G401 (cell line): ENCODE measurements around the gene PPFIA4. TPM values are rescaled to one million over a fixed set of nuclear protein-coding genes. Genes with fewer than 3 reads are reported as not detected.

Experiments
- DNase-seq: peaks from one replicate; pipeline ENCODE4 v3.0.0-alpha.2; 2015; ENCODE audit warnings: low spot score
- in situ Hi-C: cut with HindIII; loops from 2 replicates; pipeline ENCODE4 v1.10.0; 2016; ENCODE audit warnings: low sequenced_read_pairs, mixed read lengths
- total RNA-seq: library from RNA; depleted of rRNA; stranded (reverse); fragments of >200 nt; shearing (Covaris generic); gene quantifications from 2 replicates; pipeline ENCODE4 v1.2.3, GENCODE V29; 2014; rRNA removed

The PPFIA4 gene
- total RNA-seq, 1 experiment from 2014 or later: 2.1 TPM

DNA sequence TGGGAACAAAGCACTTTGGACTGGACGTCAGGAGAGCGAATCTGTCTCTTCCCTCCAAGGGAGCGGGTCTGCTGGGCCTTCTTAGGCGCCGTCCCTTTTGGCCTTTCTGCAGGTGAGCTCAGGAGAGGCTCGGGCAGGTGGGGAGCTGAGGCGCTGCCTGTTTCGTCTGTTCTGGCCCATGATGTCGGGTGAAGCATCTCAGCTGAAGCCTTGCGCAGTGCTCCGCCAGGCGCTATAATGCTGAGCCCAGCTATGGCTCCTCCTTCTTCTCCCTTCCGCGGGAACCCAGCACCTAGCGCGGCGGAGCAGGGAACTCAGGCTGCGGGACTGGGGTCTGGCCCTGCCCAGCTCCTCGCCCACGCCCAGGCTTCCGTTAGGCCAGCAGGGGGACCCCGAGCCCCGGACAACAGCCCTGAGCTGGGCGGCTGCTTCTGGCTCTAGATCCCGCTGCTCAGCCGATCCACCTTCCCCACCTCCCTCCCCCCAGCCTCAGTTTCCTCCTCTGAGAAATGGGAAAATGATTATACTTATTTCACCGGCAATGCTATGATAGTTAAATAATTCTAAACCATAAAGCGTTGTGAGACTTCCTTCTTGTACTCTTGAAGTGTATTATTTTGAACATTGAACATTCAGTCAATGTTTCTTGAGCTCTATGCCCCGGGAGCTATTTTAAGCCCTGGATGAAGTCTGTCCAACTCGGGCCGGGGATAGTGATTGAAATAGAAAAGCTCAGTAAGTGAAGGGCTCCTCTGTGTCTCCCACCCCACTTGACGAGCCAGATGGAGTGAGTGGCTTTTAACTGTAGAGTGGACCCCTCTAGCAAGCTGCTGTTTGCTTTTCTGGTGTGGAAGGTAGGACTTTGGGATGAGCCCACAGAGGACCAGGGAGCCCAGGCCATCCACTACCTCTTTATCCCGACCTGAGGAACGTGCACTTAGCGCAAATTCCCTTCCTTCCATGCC, 91.6 kb downstream of the PPFIA4 start:
- DNase-seq: peak; percentile 85
- in situ Hi-C loops: no loop called here

DNA sequence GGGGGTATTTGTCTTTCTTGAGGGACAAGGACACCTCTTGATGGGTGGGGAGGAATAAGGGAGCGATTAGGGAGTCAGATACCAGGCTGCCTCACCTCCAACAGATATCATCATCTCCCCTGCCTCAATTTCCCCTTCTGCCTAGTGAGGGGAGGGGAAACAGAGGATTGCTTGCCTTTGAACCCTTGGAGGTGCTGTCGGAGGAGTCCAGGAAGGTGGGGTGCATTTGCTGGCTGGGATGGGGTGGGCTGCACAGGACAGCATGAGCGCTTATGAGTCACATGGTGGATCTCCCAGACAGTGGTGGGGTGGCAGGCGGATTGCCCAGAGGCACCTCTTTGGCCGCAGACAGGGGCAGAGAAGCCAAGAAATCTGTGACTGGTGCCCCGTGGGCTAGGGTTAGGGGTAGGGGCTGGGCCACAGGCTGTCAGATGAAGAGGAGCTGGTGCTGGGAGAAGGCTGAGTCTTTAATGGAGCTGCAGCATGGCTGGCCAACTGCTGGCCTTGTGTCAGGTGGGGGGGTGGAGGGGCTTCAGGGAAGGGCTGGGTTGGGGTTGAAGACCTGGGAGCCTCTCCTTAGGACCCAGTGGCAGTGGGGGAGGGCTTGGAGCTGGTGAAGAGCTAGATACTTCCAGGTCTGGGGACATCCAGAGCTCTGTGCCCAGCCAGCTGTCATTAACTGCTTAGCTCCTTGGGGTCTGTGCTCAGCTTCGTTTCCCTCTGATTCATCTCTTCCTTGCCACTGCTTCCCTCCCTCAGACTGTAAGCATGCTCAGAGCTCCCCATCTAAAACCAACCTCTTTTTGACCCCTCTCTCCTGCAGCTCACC, 94.2 kb downstream of the PPFIA4 start:
- in situ Hi-C loops: no loop called here
- no peak for DNase-seq

DNA sequence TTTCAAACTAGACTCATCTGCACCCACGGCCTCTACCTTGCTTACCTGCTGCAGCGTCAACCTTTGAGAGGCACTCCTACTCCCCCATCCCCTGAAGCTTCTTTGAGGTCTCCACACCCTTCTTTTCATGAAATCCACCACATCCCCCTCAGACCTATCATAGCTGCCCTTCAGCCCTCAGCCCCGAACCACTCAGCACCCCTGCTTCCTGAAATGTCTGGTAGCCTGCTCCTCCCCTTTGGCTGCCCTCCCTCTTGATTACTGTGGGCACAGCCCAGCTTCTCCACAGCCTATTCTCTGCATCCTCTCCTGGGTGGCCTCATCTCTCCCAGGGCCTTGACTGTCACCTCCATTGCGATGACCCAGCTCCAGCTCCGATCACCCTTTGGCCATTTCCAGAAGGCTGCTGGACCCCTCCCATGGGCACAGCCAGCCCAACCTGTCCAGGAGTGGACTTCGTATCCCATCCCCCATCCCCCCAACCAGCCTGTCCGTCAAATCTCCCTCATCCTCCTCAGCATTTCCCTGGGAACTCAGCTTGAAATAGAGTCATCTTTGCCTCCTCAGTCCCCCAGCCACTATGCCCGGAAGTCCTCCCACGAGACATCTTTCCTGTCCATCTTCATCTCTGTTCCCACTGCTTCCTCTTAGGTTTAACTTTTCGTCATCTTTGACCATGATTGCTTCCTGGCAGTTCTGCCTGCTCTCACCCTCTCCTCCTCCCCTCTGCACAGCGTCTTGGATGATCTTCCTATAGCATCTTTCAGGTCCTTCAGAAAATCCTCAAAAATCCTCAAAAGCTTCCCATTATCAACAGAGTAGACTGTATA, 95.1 kb downstream of the PPFIA4 start:
- no peak for DNase-seq
- in situ Hi-C loops: no loop called here

DNA sequence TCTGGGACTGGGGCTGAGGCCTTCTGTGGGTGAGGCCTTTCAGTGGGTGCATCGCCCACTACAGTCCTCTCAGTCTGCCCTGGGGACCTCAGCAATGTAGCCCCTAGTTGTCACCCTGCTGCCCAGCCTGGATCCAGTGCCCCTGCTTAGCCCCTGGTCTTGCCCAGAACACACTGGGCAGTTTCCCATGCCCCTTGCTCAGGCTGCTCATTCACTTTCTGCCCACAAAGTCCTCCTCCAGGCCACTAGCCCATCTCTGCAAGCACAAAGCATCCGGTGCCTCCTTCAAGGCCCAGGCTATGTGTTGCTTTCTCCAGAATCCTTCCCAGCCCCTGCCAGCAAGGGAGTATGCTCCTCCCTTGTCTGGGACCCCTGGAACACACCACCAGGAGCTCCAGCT, 95.9 kb downstream of the PPFIA4 start:
- in situ Hi-C loops: no loop called here
- no peak for DNase-seq

DNA sequence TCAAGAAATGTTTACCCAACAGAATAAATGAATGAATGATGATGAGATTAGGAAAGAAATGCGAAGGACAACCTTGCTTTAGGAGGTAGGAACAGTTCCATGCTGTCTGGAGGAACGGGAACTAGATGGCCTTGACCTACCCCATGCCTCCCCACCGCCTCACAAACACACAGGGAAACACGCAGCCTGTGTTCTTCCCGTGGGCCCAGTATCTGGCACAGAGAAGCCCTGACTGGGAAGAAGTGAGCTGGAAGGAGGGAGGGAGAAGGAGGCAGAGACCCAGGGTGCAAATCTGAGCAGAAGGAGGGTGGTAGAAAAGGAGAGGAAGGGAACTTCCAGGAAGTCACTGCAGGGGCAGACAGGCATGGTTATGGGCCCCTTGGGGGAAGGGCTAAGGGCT, 97.7 kb downstream of the PPFIA4 start:
- DNase-seq: no peak
- in situ Hi-C loops: no loop called here

DNA sequence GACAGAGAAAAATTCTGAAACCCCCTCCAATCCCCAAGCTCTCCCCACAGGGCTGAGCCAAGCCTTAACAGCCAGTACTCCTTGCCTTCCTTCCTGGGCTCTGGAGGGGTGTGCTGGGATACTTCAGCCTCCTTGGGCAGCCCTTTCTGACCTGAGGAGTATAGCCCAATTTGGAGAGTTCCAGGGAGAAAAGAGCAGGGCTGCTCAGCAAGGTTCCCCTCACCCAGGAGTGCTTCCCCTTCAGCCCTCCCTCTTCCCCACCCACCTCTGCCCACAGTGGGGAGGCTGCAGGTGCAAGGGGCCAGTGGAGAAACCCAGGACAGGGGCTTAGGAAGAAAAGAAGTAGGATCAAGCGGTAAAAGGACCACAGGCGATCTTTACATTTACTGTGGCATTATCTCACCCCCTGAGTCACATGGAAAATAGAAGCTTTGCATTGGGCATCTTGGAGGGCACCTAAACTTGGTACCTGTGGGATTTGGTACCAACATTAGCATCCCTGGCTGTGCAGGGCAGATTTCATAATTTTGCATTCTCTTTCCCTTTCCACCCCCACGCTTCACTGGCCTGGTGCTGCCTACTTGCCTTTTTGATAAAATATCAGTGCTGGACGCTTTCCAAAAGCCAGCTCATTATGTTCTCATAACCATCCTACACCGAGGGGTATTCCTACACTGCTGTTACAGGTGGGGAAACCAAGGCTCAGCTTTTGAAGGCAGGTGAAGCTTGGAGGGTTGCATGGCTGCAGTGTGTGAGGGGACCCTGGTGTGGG, 98.4 kb downstream of the PPFIA4 start:
- in situ Hi-C loops: no loop called here
- no peak for DNase-seq

DNA sequence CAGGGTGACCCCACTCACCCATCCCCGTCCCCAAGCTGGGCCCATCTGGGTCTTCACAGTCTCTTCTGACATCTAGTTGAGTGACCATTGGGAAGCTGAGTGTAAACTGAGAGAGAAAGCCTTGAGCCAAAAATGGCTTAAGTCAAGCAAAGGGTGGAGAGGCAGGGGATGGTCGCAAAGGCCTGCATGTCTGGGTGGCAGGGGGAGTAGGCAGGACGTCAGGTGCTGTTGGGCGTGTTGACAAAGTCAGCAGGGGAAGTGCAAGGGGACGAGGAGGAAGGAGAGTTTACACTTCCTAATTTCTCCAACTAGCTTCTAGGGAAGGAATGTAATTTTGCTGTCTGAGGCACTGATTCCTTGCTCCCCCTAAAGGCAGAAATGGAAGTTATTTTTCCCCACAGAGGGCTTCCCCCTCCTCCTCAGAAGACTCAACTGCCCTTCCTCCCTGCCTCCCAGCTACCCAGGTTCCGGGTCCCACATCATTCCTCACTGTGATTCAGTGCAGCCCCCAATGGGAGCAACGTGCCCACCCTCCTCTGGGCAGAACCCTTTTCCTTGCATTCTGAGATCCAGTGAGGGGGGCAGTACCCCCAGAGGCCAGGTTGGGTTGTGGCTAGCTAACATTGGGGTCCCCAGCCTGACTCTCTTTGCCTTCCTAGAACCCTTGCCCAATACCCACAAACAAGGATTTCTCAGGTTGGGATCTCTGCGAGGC, 100.0 kb downstream of the PPFIA4 start:
- in situ Hi-C loops: no loop called here
- DNase-seq: peak; percentile 79

DNA sequence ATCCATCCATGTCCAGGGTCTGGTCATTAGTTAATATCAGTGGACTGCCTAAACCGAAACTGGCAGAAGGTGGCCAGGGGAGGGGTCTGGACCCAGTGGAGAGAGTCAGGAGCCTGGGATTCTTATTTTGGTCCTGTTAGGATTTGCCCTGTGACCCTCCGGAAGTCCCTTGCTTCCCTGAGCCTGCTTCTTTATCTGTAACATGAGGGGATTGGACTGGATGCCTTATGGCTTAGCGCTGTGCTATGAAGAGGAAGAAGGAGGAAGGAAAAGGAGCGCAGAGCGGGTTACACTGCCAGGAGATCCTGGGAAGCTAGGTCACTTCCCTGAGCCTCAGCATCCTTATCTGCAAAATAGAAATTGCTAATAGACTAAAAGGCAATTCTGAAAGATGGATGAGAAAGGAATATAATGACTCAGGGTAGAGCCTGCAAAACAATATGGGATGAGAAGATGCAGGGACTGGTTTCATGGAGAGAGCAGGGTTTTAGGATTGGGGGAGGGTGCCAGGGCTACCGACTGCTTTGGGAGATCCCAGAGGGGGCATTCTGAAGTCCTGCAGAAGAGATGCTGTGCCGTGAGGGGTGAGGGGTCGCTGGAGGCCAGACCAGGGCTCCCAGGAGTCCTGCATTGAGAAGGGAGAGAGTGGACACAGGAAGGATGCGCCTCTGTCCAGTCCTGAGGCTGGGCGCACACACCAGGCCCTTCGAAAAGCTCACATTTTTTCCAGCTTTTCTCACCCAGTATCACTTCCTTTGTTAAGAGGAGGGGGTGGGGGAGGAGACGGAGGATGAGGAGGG, 100.8 kb downstream of the PPFIA4 start:
- DNase-seq: peak; percentile 66

DNA sequence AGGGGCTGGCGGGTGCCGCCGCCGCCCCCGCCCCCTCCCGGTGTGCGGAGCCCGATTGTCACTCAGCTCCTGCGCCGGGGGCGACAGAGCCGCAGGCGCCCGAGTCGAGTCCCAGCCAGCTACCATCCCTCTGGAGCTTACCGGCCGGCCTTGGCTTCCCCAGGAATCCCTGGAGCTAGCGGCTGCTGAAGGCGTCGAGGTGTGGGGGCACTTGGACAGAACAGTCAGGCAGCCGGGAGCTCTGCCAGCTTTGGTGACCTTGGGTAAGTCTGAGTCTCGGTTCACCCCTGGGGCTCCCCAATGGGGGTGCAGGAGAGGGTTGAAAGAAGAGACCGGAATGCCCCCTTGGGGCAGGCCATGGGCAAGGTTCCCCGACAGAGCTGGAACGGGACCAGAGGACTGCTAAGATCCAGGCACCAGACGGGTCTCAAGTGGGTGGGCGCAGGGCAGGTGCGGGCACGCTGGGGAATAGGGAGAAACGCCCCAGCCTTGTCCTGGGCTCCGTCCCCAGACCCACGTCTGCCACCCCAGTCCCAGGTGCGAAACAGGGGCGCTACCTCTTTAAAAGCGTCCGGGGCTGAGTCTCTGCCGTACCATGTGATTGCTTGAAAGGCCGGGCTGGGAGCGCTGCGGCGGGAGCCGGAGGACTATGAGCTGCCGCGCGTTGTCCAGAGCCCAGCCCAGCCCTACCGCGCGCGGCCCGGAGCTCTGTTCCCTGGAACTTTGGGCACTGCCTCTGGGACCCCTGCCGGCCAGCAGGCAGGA, 101.6 kb downstream of the PPFIA4 start, which contains the start of gene ADORA1:
ADORA1 (plus strand) TSS at position 61 of the 765 bp plus-strand sequence. CDS start 1,116 bp downstream, outside the sequence.
- in situ Hi-C loops: no loop called here
- DNase-seq: peak; percentile 92

More for the DNA sequence above, 100.8 kb downstream of the PPFIA4 start:
- in situ Hi-C loops: no loop called here

DNA sequence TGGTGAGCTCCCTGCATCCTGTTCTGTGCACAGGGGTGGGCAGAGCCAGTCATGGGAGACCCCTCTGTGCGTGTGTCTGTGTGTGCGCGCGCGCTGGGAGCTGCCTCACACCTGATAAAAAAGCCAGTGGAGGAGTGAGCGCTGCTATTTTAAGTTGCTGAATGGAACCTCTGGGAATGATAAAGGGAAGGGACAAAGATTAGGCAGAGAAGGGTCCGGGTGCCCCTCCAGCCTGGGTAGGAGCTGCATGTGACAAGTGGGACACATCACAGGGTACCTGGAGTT, 102.1 kb downstream of the PPFIA4 start:
- no peak for DNase-seq
- in situ Hi-C loops: no loop called here

Other genes starting within 250 kb of the PPFIA4 start
- 22.2 and 31.1 TPM in 2 replicates for gene KDM5B, start 218.1 kb upstream of the PPFIA4 start, total RNA-seq
- gene PCAT6, start 215.5 kb upstream of the PPFIA4 start, total RNA-seq: not detected in 2 replicates
- gene RABIF, start 137.3 kb upstream of the PPFIA4 start, total RNA-seq: 5.2 and 7.1 TPM in 2 replicates
- 33.4 and 46.5 TPM in 2 replicates for gene KLHL12, start 99.3 kb upstream of the PPFIA4 start, total RNA-seq
- gene ADIPOR1, start 68.2 kb upstream of the PPFIA4 start, total RNA-seq: 69.1 and 74.6 TPM in 2 replicates
- gene CYB5R1, start 59.2 kb upstream of the PPFIA4 start, total RNA-seq: 29.2 and 43.4 TPM in 2 replicates
- gene TMEM183A, start 19.1 kb upstream of the PPFIA4 start, total RNA-seq: 177 and 200 TPM in 2 replicates
- not detected in 2 replicates for gene MYOG, start 59.5 kb downstream of the PPFIA4 start, total RNA-seq
- gene ADORA1, start 101.2 kb downstream of the PPFIA4 start, total RNA-seq: 8.4 and 13.2 TPM in 2 replicates
- gene MYBPH, start 149.3 kb downstream of the PPFIA4 start, total RNA-seq: 0.47 TPM in 1 of 2 replicates, not detected in the other
- gene CHI3L1, start 160.2 kb downstream of the PPFIA4 start, total RNA-seq: 1.3 TPM in 1 of 2 replicates, not detected in the other
- gene CHIT1, start 203.2 kb downstream of the PPFIA4 start, total RNA-seq: not detected in 2 replicates